Stimulated activated naive CD4-positive, alpha-beta T cell treated with Interleukin-2 at 50 U/mL for 16 hours (primary cell): ENCODE results near the gene NR2F1-AS1.

Experiments used
- DNase-seq: peaks from one replicate; lab custom pipeline; 2025; lab: John Stamatoyannopoulos, UW

Gene NR2F1-AS1

GRCh38 chr5:93580927-93581445 is at the start of gene NR2F1-AS1:
Gene NR2F1-AS1 (minus strand): TSS chr5:93581219.
- DNase-seq: no peak

GRCh38 chr5:93626801-93627200 is 45.8 kb upstream of the NR2F1-AS1 start:
- DNase-seq: no peak

- no peak for DNase-seq
Observed at GRCh38 chr5:93623153-93623552, 42.1 kb upstream of the NR2F1-AS1 start.

DNA sequence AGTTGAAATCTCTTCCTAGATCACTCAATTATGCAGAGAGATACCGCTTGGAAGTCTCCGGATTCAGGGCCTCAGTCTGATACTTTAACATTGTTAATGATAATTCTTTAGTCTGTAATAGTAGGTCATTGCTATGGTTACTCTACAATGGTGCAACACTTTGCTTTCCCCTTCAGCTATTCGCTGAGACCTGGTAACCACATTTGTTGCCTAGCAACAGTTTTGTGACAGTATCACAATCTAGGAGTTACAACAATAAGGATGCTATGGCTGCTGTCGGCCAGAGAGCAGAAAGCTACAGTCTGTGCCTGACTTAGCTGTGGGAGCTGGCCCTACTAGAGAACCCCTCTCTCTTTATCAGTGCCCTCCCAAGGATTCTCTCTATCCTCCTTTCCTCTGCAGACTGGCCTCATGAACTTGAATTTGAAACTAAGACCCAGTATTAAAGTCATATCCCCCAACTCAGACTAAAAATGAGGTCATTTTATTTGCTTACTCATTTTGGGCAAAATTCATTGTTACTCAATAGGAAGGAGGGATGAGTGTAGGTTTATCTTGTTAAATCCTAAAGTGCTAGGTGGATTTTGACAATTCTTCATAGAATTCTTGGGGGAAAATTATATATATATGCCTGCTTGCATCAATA is 41.3 kb upstream of the NR2F1-AS1 start:
- no peak for DNase-seq

DNA sequence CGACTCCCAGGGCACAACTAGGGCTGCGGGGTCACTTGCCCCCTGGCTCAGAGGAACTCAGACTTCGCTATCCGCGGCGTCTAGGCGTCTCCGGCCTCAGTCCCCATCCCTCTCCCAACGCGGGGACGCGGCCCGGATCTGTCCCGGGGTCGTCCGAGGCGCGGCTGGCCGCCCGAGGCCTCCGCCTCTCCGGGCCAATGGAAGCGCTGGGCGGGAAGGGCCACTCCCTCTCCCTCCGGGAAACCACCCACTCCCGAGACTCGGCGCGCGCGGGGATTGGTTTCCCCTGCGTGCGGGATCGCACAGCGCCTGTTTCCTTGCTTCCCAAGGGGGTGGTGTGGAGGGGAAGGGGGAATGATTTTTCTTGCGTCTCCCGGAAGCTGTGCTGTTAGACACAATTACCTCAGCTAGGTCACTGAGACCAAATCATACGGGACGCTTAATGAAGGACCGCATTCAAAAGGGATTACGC is 40.3 kb upstream of the NR2F1-AS1 start:
- DNase-seq: no peak

DNA sequence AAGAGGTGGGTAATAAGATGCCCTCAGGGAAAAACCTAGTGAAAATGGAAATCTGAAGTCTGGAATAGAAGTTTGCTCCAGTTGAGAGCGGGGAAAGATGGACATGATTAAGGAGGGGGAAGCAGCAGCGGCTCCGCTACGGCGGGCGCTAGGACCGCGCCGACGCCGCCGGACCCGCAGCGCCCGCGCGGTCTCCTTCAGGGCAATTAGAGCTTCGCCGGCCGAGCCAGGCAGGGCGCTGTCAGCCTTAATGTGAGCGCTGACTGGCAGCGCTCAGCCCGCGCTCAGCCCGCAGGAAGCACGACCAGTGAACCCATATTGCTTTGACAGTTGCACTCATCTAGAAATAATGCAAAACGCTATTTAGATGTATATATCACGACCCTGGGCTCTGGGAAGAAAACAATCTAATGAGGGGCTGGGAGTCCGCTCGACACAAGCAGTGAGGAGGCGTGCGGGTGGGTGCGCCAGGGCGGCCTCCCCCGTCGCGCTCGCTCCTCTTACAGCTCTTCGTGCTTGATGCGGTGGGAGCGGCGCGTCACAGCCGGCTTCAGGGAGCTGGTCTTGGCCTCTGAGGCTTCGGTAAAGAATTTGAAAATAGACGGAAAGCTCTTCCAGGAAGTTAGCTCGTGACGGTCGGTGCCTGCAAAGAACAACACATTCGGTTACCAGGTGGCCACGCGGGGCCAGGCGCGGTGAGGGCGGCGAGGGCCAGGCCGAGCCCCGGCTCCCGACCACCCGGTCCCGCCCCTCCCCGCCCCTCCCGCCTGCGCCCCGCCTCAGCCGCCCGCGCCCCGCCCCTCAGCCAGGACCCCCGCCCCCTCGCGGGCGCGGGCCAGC is 39.7 kb upstream of the NR2F1-AS1 start:
- peak; percentile 31 for DNase-seq

DNA sequence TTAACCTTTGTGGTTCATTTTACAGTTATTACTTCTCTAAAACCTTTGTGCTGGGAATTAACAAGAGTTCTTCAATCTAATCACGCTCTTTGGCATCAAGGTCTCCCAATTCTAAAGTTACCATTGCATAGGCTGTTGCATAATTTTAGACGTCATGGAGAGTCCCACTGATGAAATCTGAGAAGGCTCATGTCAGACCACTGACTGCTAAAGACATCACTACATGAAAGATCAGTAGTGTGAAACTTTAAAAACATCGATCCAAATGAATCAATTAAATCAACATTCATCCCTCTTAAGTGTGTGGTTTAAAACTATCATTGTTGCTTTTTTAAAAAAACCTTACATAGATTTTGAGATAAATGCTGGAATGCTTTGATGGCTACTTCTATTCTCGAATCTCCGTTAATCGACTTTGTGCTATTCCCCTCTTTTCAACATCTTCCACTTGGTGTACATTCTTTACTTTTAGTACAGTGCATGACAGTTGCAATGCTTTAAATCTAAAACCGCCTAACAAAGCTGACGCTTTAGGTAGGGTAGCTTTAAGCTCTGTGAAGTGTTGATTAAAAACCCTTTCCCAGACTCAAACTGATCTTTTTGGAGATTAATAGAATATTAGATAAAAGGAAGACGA is 35.6 kb upstream of the NR2F1-AS1 start:
- DNase-seq: no peak

GRCh38 chr5:93612855-93613243 is 31.8 kb upstream of the NR2F1-AS1 start:
- no peak for DNase-seq

DNA sequence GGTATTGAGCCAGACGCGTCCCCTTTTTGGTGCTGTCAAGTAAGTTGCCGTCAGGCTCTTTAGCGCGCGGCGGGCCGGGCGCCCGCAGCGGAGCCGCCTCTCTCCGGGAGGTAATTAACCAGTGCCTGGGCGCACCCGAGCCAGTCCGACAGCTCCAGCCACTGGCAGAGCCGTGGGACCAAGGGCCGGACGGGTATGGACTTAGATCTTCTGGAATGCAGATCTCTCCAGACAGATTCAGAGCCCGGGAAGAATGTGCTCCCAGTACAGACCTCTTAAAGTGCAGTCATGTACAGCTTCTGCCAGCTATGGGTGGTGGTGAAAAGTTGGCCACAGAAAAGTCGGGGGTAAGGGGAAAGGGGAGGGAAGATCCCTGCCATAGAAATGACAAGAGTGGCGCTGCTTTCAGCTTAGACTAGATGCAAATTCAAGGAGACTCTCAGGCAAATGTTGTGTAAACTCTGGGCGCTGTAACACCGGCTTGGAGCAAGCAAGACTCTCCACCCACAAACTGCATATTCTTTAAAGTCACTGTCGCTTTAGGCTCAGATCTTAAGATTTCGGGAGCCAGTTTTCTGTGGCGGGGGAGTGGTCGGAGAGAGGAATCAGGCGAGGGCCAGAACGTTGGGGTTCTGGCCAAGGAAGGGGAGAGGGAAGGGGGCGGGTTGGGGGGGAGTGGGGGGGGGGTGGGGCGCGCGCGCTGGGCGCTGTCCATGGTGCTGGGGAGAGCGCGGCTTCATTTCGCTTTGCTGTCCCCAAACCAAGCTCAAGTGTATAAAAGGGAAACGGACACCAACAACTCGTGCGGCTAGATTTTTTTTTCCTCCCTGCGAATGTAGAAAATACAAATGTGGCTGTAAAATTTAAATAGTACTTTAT is 31.2 kb upstream of the NR2F1-AS1 start:
- no peak for DNase-seq

GRCh38 chr5:93611273-93611975 is 30.4 kb upstream of the NR2F1-AS1 start:
- DNase-seq: no peak

- DNase-seq: no peak
Observed at GRCh38 chr5:93610581-93611272, 29.7 kb upstream of the NR2F1-AS1 start.

GRCh38 chr5:93609762-93610161 is 28.7 kb upstream of the NR2F1-AS1 start:
- DNase-seq: no peak

DNA sequence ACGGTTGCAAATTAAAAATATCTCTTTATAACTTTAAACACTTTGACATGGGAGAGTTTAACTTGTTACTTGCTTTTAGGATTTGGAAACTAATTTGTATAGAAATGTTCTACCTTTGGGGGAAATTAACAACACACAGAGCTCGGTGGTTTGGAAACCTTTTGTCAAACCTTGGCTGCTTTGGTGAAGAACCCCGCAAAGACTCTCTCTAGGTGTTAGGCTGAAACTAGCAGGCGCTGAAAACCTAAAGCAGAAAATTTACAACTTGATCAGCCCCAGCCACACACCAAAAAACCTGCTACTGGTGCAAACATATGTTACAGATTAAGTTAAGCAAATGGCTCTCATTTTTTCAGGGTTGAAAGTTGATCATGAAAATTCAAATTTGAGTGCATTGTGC is 27.8 kb upstream of the NR2F1-AS1 start:
- no peak for DNase-seq

- DNase-seq: peak; percentile 33
Observed at GRCh38 chr5:93607367-93608258, 26.6 kb upstream of the NR2F1-AS1 start.

GRCh38 chr5:93606382-93606752 is 25.3 kb upstream of the NR2F1-AS1 start:
- DNase-seq: no peak

DNA sequence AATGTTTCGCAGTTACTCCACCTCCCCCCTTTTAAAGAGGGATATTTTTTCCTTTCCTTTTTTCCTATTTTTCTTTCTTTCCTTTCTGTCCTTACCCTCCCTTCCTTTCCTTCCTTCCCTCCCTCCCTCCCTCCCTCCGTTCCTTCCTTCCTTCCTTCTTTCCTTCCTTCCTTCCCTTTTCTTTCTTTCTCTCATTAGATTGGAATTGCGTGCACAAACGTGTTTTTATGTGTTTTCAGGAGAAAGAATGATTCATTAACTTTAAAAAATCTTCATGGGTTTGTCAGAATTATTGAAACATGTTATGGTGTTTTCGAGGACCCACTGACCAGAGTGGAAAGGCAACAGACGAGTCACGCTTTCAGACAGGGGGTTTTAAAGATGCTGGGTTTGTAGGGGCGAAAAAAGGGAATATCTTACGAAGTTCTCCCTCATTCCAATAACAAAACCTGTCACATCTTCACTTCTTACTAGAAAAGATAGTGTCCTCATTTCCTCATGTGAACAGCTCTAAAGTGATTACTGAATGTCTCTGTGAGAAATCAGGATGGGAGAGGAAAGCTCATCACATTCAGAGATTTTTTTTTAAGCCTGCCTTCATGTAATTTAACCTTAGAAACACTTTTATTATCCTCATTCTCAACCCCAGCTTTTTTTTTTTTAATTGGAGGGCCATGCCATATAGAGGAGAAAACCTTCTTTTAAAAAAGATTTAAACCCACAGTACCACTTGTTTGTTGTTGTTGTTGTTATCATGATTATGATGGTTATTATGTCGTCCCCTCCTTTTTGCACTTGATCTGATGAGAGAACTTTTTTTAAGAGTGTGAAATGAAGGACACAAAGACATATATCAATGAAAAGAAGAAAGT is 23.9 kb upstream of the NR2F1-AS1 start:
- no peak for DNase-seq

GRCh38 chr5:93603793-93604643 is 23.0 kb upstream of the NR2F1-AS1 start:
- DNase-seq: no peak
